HL-60/S4 treated with retinoic acid at 250 ng/mL for 4 days and 3 days (cell line): Measurements from ENCODE around the gene TMEFF2.

ENCODE experiments used
- in situ Hi-C: fragments of 300-500 bp; cut with MboI; formaldehyde crosslinking; loops from 2 replicates; pipeline ENCODE4 v1.7.0; 2022; ENCODE audit warnings: low sequenced_read_pairs

The TMEFF2 gene, protein sequence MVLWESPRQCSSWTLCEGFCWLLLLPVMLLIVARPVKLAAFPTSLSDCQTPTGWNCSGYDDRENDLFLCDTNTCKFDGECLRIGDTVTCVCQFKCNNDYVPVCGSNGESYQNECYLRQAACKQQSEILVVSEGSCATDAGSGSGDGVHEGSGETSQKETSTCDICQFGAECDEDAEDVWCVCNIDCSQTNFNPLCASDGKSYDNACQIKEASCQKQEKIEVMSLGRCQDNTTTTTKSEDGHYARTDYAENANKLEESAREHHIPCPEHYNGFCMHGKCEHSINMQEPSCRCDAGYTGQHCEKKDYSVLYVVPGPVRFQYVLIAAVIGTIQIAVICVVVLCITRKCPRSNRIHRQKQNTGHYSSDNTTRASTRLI

DNA sequence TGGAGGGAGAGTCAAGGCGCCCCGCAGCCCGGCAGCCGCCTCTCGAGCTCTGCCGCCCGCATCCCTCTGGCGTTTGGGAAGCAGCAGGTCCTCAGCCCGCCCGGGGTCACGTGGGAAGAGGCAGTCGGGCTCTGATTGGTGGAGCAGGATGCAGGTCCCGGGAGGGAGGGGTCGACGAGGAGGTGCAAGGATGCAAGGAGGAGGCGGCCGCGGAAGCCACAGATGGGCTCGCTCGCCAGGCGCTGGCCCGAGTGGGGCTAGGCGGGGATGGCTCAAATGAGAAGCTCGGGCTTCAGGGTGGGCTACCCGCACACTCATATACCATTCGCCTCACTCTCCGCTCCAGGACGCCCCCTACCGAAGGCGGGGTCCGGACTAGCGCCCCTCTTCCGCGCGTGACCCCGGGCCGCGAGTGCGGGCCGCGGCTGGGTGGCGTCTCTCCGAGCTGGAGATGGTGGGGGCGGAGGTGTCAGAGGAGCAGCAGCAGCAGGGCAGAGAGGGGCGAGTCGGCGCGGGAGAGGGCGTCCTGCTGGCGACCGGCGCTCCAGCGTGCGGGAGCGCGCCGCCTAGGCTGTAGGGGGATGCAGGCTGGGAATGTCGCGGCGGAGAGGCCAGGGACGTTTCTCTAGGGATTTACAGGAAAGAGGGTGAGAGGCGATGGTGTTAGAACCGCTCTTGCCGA lies at the start of gene TMEFF2:
TSS of gene TMEFF2 (minus strand) at position 68 of the 682 bp plus-strand sequence. CDS start 409 bp downstream, outside the sequence.
- in situ Hi-C loops, result no loop called here

GRCh38 chr2:192243488-192243887 lies 48.8 kb upstream of the TMEFF2 start:
- in situ Hi-C loops, result no loop called here

GRCh38 chr2:192236136-192236535 lies 41.4 kb upstream of the TMEFF2 start:
- in situ Hi-C loops, result no loop called here

DNA sequence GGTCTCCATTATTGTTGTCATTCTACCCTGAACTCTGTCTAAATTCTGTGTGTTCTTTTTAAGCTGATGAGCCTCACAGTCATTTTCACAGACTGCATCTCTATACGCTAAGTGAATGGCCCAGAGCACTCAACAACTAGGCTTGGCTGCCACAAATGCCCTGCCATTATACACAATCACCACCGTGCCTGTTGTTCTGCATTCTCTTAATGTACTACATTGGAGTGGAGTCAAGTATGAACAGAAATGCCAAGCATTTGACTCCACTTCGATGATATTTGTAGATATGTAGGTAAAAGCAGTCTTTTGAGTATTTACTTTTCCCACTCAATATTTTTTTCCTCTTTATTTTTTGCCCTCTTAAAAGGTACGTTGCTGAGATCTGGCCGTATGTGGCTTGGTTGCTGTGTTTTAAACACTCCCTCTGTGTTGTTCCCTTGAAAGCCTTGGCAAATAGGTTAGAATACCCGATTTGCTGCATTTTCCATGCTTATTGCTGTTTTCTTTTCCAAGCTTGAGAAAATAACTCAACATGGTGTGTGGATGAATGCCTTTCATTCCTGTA lies 36.2 kb upstream of the TMEFF2 start:
- in situ Hi-C loops, result no loop called here

DNA sequence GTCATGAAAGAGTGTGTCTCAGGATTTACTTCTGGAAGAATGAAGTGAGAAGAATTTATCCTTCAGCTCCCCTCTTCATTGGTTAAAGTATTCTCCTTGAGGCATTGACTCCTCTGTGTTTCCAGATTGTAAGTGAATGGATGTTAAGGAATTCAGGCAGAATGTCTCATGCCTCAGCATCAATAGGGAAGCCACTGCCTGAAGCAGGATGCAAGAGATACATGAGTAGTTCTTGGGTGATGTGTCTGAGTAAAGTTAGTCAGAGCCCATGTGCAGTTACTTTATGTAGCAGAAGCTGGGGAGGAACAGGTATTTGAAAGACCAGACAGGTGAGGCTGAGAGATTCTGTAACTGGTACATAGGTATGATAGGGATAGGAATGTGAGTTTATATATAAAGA lies 34.0 kb upstream of the TMEFF2 start:
- in situ Hi-C loops, result no loop called here

DNA sequence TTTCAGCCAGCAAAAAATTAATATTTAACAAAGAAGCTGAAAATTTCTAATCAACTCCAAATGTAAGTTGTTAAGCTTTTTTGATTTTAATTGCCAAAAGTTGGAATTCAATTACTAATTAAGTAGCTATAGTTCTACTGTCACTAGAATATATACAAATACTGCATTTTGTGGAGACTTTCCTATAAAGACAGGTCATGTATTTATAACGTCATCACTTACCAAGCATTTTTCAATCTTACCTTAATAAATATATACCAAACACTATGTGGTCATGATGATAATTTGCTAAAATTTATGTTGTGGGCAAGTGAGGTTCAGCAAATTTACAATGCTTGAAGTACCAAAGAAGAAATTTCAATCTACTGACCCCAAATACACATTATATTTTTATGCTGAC lies 24.2 kb upstream of the TMEFF2 start:
- in situ Hi-C loops, result no loop called here

GRCh38 chr2:192218377-192218776 lies 23.6 kb upstream of the TMEFF2 start:
- in situ Hi-C loops, result no loop called here

DNA sequence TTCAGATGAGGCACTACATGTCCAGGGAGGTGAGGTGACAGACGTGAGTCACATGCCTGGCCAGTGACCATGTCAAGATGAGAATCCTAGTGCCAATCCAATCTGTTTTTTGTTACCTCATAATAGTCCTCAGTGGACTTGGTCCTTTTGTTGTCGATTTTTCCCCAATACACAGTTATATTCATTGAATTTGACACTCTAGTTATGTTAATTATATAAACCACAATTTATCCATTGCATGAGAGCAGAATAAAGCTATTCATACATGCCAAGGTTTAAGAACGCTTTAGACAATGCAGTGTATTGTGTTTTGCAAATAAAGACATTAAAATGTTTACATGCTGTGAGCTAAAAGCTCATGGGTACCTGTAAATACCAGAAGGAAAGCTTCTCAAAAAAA lies 21.6 kb upstream of the TMEFF2 start:
- in situ Hi-C loops, result no loop called here

DNA sequence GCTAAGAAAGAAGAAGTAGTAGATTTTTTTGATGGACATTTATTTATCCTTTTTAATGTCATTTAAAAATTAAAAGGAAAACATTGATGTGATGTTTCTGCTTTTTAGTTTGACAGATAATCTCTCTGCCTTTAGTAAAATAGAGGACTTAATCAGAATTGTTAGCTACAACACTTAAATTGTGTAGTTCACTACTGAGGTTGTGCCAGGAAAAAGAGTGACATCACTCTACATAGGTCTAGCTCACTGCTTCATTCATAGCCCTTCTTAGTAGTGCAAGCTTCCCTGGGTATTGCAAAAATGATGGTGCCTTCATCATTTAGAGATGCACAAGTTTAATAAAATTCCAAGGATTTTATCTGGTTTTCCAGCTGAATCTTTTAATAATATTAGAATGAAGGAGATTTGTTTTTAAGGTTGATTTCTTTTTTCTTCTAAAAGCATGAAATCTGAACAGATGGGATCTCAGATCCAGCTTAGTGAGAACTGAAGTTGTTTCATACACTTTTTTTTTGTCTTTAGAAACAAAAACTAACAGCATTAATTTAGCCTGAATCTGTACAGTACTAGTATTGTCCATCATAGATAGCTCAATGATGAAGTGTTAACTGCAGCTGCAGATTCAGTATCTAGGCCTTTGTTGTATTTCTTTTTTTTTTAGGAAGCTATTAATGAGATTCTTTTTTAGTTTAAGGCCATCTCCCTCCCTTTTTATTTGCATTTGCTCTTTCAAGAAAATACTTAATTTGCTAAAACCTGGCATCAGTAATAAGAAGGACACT lies 20.6 kb upstream of the TMEFF2 start:
- in situ Hi-C loops, result no loop called here

GRCh38 chr2:192208848-192209247 lies 14.1 kb upstream of the TMEFF2 start:
- in situ Hi-C loops, result no loop called here

GRCh38 chr2:192206399-192206798 lies 11.7 kb upstream of the TMEFF2 start:
- in situ Hi-C loops, result no loop called here

DNA sequence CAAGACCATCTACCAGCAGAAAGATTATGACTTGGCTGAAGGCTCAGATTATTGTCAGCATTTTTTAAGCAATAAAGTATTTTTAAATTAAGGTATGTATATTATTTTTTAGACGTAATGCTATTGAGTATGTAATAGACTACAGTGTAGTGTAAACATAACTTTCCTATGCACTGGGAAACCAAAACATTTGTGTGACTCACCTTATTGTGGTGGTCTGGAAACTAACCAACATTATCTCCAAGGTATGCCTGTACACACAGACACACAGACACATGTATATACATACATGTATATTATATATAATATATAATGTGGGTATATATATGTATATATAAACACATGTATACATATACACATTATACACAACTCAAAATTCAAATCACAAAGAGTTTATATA lies 9.1 kb upstream of the TMEFF2 start:
- in situ Hi-C loops, result no loop called here

DNA sequence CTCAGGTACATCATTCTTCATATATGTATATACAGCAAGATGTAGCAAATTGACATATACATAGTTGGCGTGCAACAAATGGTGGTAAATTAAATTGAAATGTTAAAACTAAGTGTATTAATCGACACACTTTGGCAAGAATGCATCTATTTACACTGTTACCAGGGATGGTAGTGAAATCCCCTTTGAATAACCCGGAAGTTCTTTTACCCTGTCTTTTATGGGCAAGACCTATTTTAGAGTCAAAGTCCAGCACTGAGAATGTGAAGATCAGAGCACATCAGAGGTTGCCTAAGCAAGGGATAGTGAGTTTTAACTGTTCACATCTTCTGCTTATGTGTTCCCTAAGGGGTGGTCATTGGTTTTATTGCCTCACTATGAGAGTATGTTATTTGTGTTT lies 7.6 kb upstream of the TMEFF2 start:
- in situ Hi-C loops, result no loop called here

- in situ Hi-C loops, result no loop called here
These were observed 6.4 kb upstream of the TMEFF2 start for GRCh38 chr2:192201116-192201515.

- in situ Hi-C loops, result no loop called here
These were observed 2.6 kb upstream of the TMEFF2 start for GRCh38 chr2:192197357-192197756.

DNA sequence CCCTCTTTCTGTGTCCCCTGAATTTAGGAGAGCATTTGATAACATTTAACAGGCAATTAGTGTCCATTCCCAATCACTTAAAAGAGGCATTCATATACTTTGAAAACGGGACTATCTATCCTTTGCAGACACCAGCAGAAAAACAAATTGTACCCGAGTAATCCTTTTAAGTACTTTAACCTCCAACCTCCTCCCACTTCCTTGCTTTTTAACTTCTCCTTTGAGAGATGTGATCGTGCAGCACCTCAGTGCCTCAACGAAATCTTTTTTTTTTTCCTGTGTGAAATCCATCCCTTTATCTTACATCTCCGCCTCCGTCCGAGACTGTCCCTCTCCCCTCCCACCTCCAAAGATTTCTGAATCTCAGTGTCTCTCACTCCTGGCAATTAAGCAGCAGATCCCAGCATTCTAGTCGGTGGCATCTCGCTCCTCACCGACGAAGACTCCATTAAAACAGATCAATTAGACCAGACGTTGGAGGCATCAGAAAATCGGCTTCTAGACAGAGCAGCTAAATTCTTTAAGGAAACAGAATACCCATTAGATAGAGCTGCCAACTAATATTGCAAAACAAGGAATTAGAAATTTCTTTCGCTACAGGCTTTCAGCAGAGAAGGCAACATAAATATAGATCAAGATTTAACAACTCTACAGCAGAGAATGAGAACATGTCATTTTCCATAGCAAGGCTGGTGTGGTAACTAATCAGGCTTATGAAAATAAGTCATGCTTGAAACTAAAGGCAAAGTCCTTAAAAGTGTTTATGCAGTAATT lies 1.9 kb upstream of the TMEFF2 start:
- in situ Hi-C loops, result no loop called here

DNA sequence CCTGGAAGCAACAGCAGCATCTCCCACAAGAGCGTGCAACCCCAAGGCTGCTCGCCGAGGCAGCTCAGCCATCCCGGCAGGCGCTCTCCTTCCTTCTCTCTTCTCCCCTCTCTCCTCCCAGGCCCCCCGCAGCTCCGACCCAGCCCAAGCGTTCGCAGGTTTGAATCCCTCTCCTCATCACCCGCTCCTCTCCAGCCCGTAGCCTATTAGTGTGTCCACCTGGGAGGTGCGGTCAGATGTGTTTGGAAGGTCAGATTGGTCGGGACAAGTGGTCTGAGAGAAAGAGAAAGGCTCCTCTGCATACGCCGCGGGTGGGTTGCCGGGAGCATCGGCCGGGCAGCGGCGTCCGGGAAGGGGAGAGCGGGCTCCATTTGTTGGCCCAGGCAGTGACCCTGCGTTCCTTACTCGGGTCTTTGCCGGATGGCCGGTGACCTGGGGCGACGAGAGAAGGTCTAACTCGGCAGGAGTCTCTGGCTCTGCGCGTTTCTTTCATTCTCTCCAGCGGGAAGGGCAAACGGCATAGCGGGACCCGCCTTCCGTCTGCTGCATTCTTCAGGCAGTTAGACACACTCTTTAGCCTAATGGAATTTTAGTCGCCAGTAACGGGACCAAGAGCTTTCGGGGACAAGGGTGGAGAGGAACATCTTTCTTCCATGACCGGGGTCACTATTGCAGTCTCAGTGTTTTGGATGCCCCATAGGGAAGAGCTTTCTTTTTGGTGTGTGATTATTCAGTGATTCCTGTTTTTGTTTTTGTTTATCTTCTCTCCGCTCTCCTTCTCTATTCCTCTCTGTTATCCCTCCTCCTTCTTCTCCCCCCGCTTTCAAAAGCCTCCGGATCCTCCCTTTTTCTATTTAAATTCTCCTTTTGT lies 1.1 kb upstream of the TMEFF2 start:
- in situ Hi-C loops, result no loop called here

DNA sequence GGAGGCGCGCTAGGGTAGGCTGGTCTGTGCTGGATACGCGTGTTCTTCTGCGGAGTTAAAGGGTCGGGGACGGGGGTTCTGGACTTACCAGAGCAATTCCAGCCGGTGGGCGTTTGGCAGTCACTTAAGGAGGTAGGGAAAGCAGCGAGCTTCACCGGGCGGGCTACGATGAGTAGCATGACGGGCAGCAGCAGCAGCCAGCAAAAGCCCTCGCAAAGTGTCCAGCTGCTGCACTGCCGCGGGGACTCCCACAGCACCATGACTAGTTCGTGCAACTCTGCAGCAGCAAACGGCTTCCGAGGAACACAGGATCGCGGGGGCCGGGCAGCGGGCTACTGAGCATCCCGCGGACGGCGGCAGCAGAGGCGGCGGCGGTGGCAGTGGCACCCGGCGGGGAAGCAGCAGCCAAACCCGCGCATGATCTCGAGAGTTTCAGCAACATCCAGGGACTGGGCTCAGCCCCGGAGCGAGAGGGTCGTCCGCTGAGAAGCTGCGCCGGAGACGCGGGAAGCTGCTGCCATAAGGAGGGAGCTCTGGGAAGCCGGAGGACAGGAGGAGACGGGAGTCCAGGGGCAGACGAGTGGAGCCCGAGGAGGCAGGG lies 368 bp downstream of the TMEFF2 start:
- in situ Hi-C loops, result no loop called here

- in situ Hi-C loops, result no loop called here
These were observed 4.3 kb downstream of the TMEFF2 start for GRCh38 chr2:192190474-192190873.
